H1 (cell line): ENCODE data around the gene STXBP6. TPM values are rescaled to one million over a fixed set of nuclear protein-coding genes. Genes with fewer than 3 reads are reported as not detected.

Experiments
- SIRT6 ChIP-seq: IDR thresholded peaks from one replicate; pipeline ENCODE4 v1.7.1; 2012; ENCODE audit warnings: low read length, inconsistent platforms
- polyA plus RNA-seq, 7 experiments: library from polyadenylated mRNA; depleted of rRNA in 3 of 7; stranded (reverse) in 5 of 7; unstranded in 2 of 7; fragments of >200 nt in 5 of 7; fragments of 200-250 nt in 2 of 7; gene quantifications; 1 replicate in 5 of 7; 2 replicates in 1 of 7; 4 replicates in 1 of 7; pipeline versions ENCODE4 v1.2.1 to v1.2.3, GENCODE V29; 2011 to 2013; ENCODE audit warnings: missing spikeins in 2 of 7, mixed read lengths in 2 of 7
- total RNA-seq: library from RNA; stranded (reverse); fragmentation: NEBNext Ultra II Directional; extraction: Animal tissue kit (Norgen Biotek cat#: 25700); gene quantifications from 2 replicates; pipeline ENCODE4 v1.2.1, GENCODE V29; 2021

Gene STXBP6
- total and polyA plus RNA-seq, 2 of the 8 experiments (the other 6 are each of a cell fraction or from before 2014, with no cell fraction given), result 9.4 to 18.1 TPM

DNA sequence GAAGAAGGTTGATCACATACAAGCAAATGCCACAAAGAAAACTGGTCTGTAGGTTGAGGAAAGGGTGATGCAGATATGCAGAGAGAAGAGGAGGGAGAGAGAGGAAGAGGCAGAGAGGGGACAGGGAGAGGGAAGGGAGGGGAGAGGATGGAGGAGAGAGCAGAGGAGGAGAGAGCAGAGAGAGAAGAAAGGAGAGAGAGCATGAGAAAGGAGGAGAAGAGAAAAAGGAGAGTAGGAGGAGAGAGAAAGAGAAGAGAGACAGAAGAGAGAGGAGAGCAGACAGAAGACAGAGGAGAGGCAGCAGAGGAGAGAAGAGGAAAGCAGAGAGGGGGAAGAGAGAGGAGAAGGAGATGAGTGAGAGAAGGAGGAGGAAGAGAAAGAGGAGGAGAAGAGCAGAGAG is 59.2 kb downstream of the STXBP6 start (continued):
- TF ChIP-seq SIRT6, result no peak
